ENCODE data around the gene MZT2A. TPM values are rescaled to one million over a fixed set of nuclear protein-coding genes. Genes with fewer than 3 reads are reported as not detected.
"Not testable (repeated sequence)": the region's sequence is repeated elsewhere in the genome, so short reads cannot be mapped to it uniquely, and the experiment has no call there.

Gene MZT2A, protein sequence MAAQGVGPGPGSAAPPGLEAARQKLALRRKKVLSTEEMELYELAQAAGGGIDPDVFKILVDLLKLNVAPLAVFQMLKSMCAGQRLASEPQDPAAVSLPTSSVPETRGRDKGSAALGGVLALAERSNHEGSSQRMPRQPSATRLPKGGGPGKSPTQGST
- 202 and 223 TPM in 2 replicates for total RNA-seq (2014; rRNA removed)
- percentile 74 among the genes with signal in this experiment for Bru-seq, nascent RNA
- BruChase-seq, experiment 1, labeled RNA remaining after a 6-hour chase = percentile 65 among the genes with signal in this experiment
- BruChase-seq, experiment 2, labeled RNA remaining after a 2-hour chase = percentile 68 among the genes with signal in this experiment
- long read RNA-seq, transcript MZT2A-204 (4 exons, 980 nt) = minor isoform, 26 of 131 reads
- long read RNA-seq, transcript MZT2A-201 (3 exons, 624 nt) = major isoform, 39 of 131 reads
- long read RNA-seq, partial matches to known transcripts = 52 of 131 reads
- long read RNA-seq, other reads (novel, unspliced or antisense) = 10 of 131 reads

DNA sequence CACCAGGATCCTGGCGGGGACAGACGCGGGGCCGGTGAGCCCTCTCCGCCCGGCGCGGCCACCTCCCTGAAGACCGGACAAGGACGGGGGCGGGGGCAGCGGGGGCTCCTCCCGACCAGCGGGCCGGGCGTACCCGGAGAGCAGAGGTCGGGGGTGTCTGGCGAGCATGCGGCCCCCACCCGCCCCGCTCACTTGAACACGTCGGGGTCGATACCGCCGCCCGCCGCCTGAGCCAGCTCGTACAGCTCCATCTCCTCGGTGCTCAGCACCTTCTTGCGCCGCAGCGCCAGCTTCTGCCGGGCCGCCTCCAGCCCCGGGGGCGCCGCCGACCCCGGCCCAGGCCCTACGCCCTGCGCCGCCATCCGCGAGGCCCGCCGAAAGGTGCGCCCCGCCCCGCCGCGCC, at the start of gene MZT2A:
Gene MZT2A (minus strand): TSS at position 383 of the 403 bp plus-strand sequence. CDS start 21 bp downstream, at position 362.
- Histone ChIP-seq H3K79me2 (ENCODE audit: low read length) (peaks cover 84% of the 10 kb centered on the region), H3K4me3 (ENCODE audit: low read length) (peak within 1 kb of the TSS; percentile 97), H3K4me2 (ENCODE audit: low read length) (peak within 1 kb of the TSS; percentile 95), H2AFZ (ENCODE audit: low read length) (peak within 1 kb of the TSS; percentile 72), H4K20me1 (ENCODE audit: low read length) (peaks cover 10% of the 10 kb centered on the region; the same call in 1 of the 2 replicates), H3K27ac (ENCODE audit: low read length) (peak within 1 kb of the TSS; percentile 76), H3K9ac (ENCODE audit: low read length) (peak within 1 kb of the TSS; percentile 99)
- CTCF ChIA-PET = interaction anchor here (0.6 kb wide), 1 partner anchor 180 kb away, joined by 3 read pairs; no protein-coding TSS in a partner anchor
- H3K9me3 ChIP-seq (ENCODE audit: low read length); H3K9me2 ChIP-seq (replicated peaks; ENCODE audit: low read length); POLR2A ChIA-PET (ENCODE audit: unreplicated experiment); BruUV-seq (replicated peaks); H3K36me3 ChIP-seq (ENCODE audit: low read depth, low read length); H3K4me1 ChIP-seq (ENCODE audit: insufficient read depth, low read length); H3F3A ChIP-seq (ENCODE audit: low read length, unreplicated experiment); DNase-seq; H3K27me3 ChIP-seq (ENCODE audit: low read length): not testable (repeated sequence)
- peak; percentile 2 for ATAC-seq
- intact Hi-C loops (cut with micrococcal nuclease) = loop anchor here (5.0 kb wide), 2 partner anchors 35 to 385 kb away; partner anchors contain the start of genes CCDC74A and PLEKHB2

DNA sequence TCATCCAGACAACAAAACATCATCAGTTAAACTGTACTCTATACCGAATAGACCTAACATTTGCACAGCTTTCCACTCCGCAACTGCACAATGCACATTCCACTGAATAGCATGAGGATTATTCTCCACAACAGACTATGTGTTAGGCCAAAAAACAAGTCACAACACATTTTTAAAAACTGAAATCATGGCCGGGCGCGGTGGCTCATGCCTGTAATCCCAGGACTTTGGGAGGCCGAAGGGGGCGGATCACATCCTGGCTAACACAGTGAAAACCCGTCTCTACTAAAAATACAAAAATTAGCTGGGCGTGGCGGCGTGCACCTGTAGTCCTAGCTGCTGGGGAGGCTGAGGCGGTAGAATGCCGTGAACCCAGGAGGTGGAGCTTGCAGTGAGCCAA, 46.7 kb upstream of the MZT2A start:
- H3K79me2 ChIP-seq (ENCODE audit: low read length); intact Hi-C loops (cut with micrococcal nuclease); H4K20me1 ChIP-seq (ENCODE audit: low read length); POLR2A ChIA-PET (ENCODE audit: unreplicated experiment); H3F3A ChIP-seq (ENCODE audit: low read length, unreplicated experiment); H3K4me3 ChIP-seq (ENCODE audit: low read length); H3K4me1 ChIP-seq (ENCODE audit: insufficient read depth, low read length); H3K9me2 ChIP-seq (replicated peaks; ENCODE audit: low read length); H3K27ac ChIP-seq (ENCODE audit: low read length); H3K9ac ChIP-seq (ENCODE audit: low read length); H3K4me2 ChIP-seq (ENCODE audit: low read length); H3K36me3 ChIP-seq (ENCODE audit: low read depth, low read length); H3K9me3 ChIP-seq (ENCODE audit: low read length); H3K27me3 ChIP-seq (ENCODE audit: low read length); CTCF ChIA-PET; H2AFZ ChIP-seq (ENCODE audit: low read length); BruUV-seq (replicated peaks); ATAC-seq; DNase-seq: not testable (repeated sequence)

DNA sequence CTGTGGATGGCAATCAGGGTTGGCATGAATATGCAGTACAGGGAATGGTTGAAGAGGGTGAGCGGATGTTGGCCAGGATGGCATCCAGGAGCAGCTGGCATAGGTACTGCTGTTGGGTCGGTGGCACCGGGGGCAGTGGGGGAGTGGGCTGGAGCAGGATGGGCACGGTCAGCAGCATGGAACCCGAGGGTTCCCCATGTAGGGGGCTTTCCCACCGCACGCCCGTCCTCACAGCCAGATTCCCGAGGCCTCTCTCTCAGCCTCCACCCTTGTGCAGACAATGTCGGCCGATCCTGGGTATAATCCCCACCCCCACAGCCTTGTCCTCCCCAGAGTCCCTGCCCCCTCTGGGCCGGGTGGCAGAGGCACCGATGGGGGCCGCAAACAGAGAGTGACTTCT, 44.6 kb upstream of the MZT2A start:
- H3K4me3 ChIP-seq (ENCODE audit: low read length); H3K79me2 ChIP-seq (ENCODE audit: low read length); POLR2A ChIA-PET (ENCODE audit: unreplicated experiment); H3K27ac ChIP-seq (ENCODE audit: low read length); H3F3A ChIP-seq (ENCODE audit: low read length, unreplicated experiment); CTCF ChIA-PET; H3K9me3 ChIP-seq (ENCODE audit: low read length); BruUV-seq (replicated peaks); H3K4me1 ChIP-seq (ENCODE audit: insufficient read depth, low read length); H4K20me1 ChIP-seq (ENCODE audit: low read length); H3K9me2 ChIP-seq (replicated peaks; ENCODE audit: low read length); H3K27me3 ChIP-seq (ENCODE audit: low read length); H3K36me3 ChIP-seq (ENCODE audit: low read depth, low read length); H3K9ac ChIP-seq (ENCODE audit: low read length); ATAC-seq; H3K4me2 ChIP-seq (ENCODE audit: low read length); DNase-seq; intact Hi-C loops (cut with micrococcal nuclease); H2AFZ ChIP-seq (ENCODE audit: low read length): not testable (repeated sequence)

DNA sequence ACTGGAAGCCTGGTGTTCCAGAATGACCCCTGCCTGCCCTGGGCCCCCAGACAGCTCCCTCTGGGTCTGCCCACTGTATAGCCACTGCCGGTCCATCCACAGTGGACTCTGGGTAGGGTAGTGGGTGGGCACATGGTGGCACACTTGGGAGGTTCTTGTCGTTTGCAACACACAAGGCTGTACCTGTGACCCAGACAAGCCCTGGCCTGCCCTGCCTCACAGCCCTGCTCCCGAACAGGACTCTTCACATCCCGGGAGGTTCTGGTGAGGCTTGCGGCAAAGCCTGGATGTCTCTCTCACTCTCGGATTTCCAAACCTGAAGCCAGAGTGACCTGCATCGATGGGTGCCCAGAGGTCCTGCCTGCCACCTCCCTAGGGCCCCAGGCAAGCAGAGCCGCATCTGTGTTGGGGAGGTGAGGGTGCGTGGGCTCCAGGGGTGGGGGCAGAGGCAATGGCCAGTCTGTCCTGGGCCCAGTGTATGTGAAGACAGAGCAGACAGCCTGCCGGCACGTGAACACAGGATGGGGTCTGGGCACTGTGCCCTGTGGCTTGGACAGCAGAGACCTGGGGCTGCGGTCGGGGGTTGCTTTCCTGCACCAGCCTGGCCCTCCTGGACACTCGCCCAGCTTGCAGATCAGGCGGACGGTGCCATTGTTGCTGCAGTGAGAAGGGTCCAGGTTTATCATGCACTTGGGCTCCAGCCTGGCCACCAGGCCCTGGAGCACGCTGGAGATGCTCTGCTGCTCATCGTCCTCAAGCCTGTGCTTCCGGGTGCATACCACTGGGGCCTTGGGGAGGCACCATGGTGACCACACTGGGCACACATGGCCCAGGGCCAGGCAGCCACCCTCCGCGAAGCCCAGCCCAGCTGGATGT, 44.0 kb upstream of the MZT2A start:
- H3F3A ChIP-seq (ENCODE audit: low read length, unreplicated experiment); H3K4me3 ChIP-seq (ENCODE audit: low read length); H3K9me2 ChIP-seq (replicated peaks; ENCODE audit: low read length); H3K27me3 ChIP-seq (ENCODE audit: low read length); H4K20me1 ChIP-seq (ENCODE audit: low read length); POLR2A ChIA-PET (ENCODE audit: unreplicated experiment); H3K9me3 ChIP-seq (ENCODE audit: low read length); intact Hi-C loops (cut with micrococcal nuclease); H3K36me3 ChIP-seq (ENCODE audit: low read depth, low read length); H2AFZ ChIP-seq (ENCODE audit: low read length); BruUV-seq (replicated peaks); H3K9ac ChIP-seq (ENCODE audit: low read length); H3K4me2 ChIP-seq (ENCODE audit: low read length); H3K4me1 ChIP-seq (ENCODE audit: insufficient read depth, low read length); CTCF ChIA-PET; ATAC-seq; H3K79me2 ChIP-seq (ENCODE audit: low read length); H3K27ac ChIP-seq (ENCODE audit: low read length); DNase-seq: not testable (repeated sequence)

Measured in PC-3 (cell line).